Trophoblast cell (in vitro differentiated cells and primary cell): ENCODE measurements around the gene FAM167B.

Experiments
- DNase-seq, 2 donors: peaks; one replicate each; pipeline ENCODE4 v3.0.0-alpha.2; 2016
- H2AFZ ChIP-seq: 2 replicates; pipeline ENCODE4 v1.6.1; 2013; ENCODE audit warnings: low read length, moderate library complexity, mild to moderate bottlenecking; ENCODE audit not compliant: insufficient read depth, poor library complexity
- H2AK5ac ChIP-seq: 2 replicates; pipeline ENCODE4 v1.6.1; 2013; ENCODE audit warnings: mild to moderate bottlenecking, low read length
- H2BK120ac ChIP-seq: 2 replicates; pipeline ENCODE4 v1.6.1; 2013; ENCODE audit warnings: low read length, mild to moderate bottlenecking, moderate library complexity; ENCODE audit not compliant: insufficient read depth, poor library complexity
- H2BK12ac ChIP-seq: 2 replicates; pipeline ENCODE4 v1.6.1; 2013; ENCODE audit warnings: mild to moderate bottlenecking, low read length, moderate library complexity
- H2BK5ac ChIP-seq: 2 replicates; pipeline ENCODE4 v1.6.1; 2013; ENCODE audit warnings: low read length, low read depth, moderate library complexity, mild to moderate bottlenecking; ENCODE audit not compliant: poor library complexity
- H3K14ac ChIP-seq: 2 replicates; pipeline ENCODE4 v1.6.1; 2013; ENCODE audit warnings: mild to moderate bottlenecking, low read length
- H3K18ac ChIP-seq: 2 replicates; pipeline ENCODE4 v1.6.1; 2013; ENCODE audit warnings: mild to moderate bottlenecking, low read length
- H3K23ac ChIP-seq: 2 replicates; pipeline ENCODE4 v1.6.1; 2013; ENCODE audit warnings: low read length
- H3K27ac ChIP-seq: 2 replicates; pipeline ENCODE4 v1.5.1; 2013; ENCODE audit warnings: low read depth, mild to moderate bottlenecking, inconsistent platforms, low read length, moderate library complexity
- H3K27me3 ChIP-seq: 2 replicates; pipeline ENCODE4 v1.6.1; 2013; ENCODE audit warnings: inconsistent platforms, mild to moderate bottlenecking, low read length, moderate library complexity; ENCODE audit not compliant: insufficient read depth
- H3K36me3 ChIP-seq, 2 experiments: 1 replicate in 1 of 2; 2 replicates in 1 of 2; pipeline ENCODE4 v1.6.1; 2013; ENCODE audit warnings: low read length in 2 of 2, mild to moderate bottlenecking in 2 of 2, moderate library complexity in 1 of 2; ENCODE audit not compliant: insufficient read depth in 2 of 2, control insufficient read depth in 1 of 2
- H3K4ac ChIP-seq: 2 replicates; pipeline ENCODE4 v1.6.1; 2013; ENCODE audit warnings: low read depth, mild to moderate bottlenecking, low read length, moderate library complexity
- H3K4me1 ChIP-seq, 2 experiments: 1 replicate in 1 of 2; 2 replicates in 1 of 2; pipeline ENCODE4 v1.6.1; 2013; ENCODE audit warnings: low read length in 2 of 2, mild to moderate bottlenecking in 2 of 2, moderate library complexity in 1 of 2; ENCODE audit not compliant: insufficient read depth in 2 of 2, control insufficient read depth in 1 of 2
- H3K4me2 ChIP-seq: 2 replicates; pipeline ENCODE4 v1.6.1; 2013; ENCODE audit warnings: inconsistent platforms, mild to moderate bottlenecking, low read length, moderate library complexity
- H3K4me3 ChIP-seq: 2 replicates; pipeline ENCODE4 v1.5.1; 2013; ENCODE audit warnings: mild to moderate bottlenecking, low read depth, low read length, inconsistent platforms
- H3K79me1 ChIP-seq: one replicate; pipeline ENCODE4 v1.6.1; 2013; ENCODE audit warnings: low read length
- H3K79me2 ChIP-seq: 2 replicates; pipeline ENCODE4 v1.6.1; 2013; ENCODE audit warnings: low read length, mild to moderate bottlenecking; ENCODE audit not compliant: control insufficient read depth, insufficient read depth, poor library complexity
- H3K9ac ChIP-seq: 2 replicates; pipeline ENCODE4 v1.6.1; 2013; ENCODE audit warnings: mild to moderate bottlenecking, low read length
- H3K9me3 ChIP-seq: 2 replicates; pipeline ENCODE4 v1.6.1; 2013; ENCODE audit warnings: low read depth, mild to moderate bottlenecking, control low read depth, inconsistent platforms, low read length; ENCODE audit not compliant: insufficient read depth
- H4K12ac ChIP-seq: 2 replicates; pipeline ENCODE4 v1.6.1; 2013; ENCODE audit warnings: low read depth, mild to moderate bottlenecking, low read length, moderate library complexity
- H4K8ac ChIP-seq: 2 replicates; pipeline ENCODE4 v1.6.1; 2013; ENCODE audit warnings: low read depth, mild to moderate bottlenecking, low read length, moderate library complexity
- H4K91ac ChIP-seq: one replicate; pipeline ENCODE4 v1.6.1; 2013; ENCODE audit warnings: low read depth, mild to moderate bottlenecking, low read length, moderate library complexity
- WGBS: extraction: QIAGEN DNeasy Blood & Tissue Kit; methylation state at CpG from one replicate; pipeline ENCODE4 v1.1.7; 2013; ENCODE audit warnings: missing lambda C conversion rate; ENCODE audit not compliant: insufficient read length, insufficient coverage; ENCODE audit errors: extremely low coverage; 5-methylcytosine and 5-hydroxymethylcytosine counted together

FAM167B gene

GRCh38 chr1:32247452-32247851 is 430 bp downstream of the FAM167B start:
- WGBS, result no CpG with 5 or more reads among the region's 12 CpGs

GRCh38 chr1:32247983-32248889 is 1.2 kb downstream of the FAM167B start:
- Histone ChIP-seq H3K79me2 (no peaks in the 10 kb centered on the region), H3K4me2 (peak overlapping the region; percentile 61), H3K4ac (no peak overlapping the region), H3K27ac (no peak overlapping the region), H3K18ac (no peak overlapping the region), H2BK120ac (no peak overlapping the region), H2BK5ac (no peak overlapping the region), H3K9me3 (no peaks in the 10 kb centered on the region), H4K12ac (no peak overlapping the region), H3K79me1 (no peaks in the 10 kb centered on the region), H4K91ac (no peak overlapping the region), H2AFZ (no peak overlapping the region), H3K23ac (no peak overlapping the region), H3K36me3 (no peaks in the 10 kb centered on the region), H3K27me3 (no peaks in the 10 kb centered on the region), H4K8ac (no peak overlapping the region), H3K14ac (no peak overlapping the region), H2BK12ac (no peak overlapping the region), H3K4me1 (peaks cover 2% of the 10 kb centered on the region in 2 experiments), H2AK5ac (no peak overlapping the region), H3K4me3 (no peak overlapping the region), H3K9ac (no peak overlapping the region)
- peak; percentile 88 to 94 for DNase-seq
- no CpG with 5 or more reads among the region's 31 CpGs for WGBS

More at GRCh38 chr1:32247452-32247851, 430 bp downstream of the FAM167B start:
- Histone ChIP-seq H3K18ac (no peak overlapping the region), H2BK120ac (no peak overlapping the region), H3K4me1 (peaks cover 2 to 4% of the 10 kb centered on the region in 2 experiments), H4K91ac (no peak overlapping the region), H2BK5ac (no peak overlapping the region), H2AFZ (no peak overlapping the region), H3K79me2 (no peaks in the 10 kb centered on the region), H4K8ac (no peak overlapping the region), H4K12ac (no peak overlapping the region), H3K36me3 (no peaks in the 10 kb centered on the region), H3K4ac (no peak overlapping the region), H3K27ac (no peak overlapping the region), H3K4me3 (no peak overlapping the region), H3K9me3 (no peaks in the 10 kb centered on the region), H3K9ac (no peak overlapping the region), H2AK5ac (no peak overlapping the region), H3K27me3 (no peaks in the 10 kb centered on the region), H3K23ac (no peak overlapping the region), H2BK12ac (no peak overlapping the region), H3K79me1 (no peaks in the 10 kb centered on the region), H3K4me2 (no peak overlapping the region), H3K14ac (no peak overlapping the region)
- no peak for DNase-seq

GRCh38 chr1:32249831-32250525 is 3.0 kb downstream of the FAM167B start:
- Histone ChIP-seq H3K79me2 (no peaks in the 10 kb centered on the region), H2BK120ac (no peak overlapping the region), H3K79me1 (no peaks in the 10 kb centered on the region), H2BK5ac (no peak overlapping the region), H2AFZ (no peak overlapping the region), H2AK5ac (no peak overlapping the region), H3K27ac (no peak overlapping the region), H3K18ac (no peak overlapping the region), H3K36me3 (no peaks in the 10 kb centered on the region), H4K91ac (no peak overlapping the region), H3K4me2 (no peak overlapping the region), H3K23ac (no peak overlapping the region), H3K14ac (no peak overlapping the region), H3K4me1 (peaks cover 2% of the 10 kb centered on the region in 2 experiments), H3K27me3 (no peaks in the 10 kb centered on the region), H2BK12ac (no peak overlapping the region), H3K4me3 (no peak overlapping the region), H3K9me3 (no peaks in the 10 kb centered on the region), H4K12ac (no peak overlapping the region), H3K9ac (no peak overlapping the region), H3K4ac (no peak overlapping the region), H4K8ac (no peak overlapping the region)
- WGBS, result no CpG with 5 or more reads among the region's 9 CpGs
- DNase-seq, result no peak

- WGBS, result no CpG with 5 or more reads among the region's 25 CpGs
- no peak for DNase-seq
- Histone ChIP-seq H3K4ac (no peak within 1 kb of the TSS), H3K18ac (no peak within 1 kb of the TSS), H3K23ac (no peak within 1 kb of the TSS), H4K91ac (no peak within 1 kb of the TSS), H2BK12ac (no peak within 1 kb of the TSS), H2BK120ac (no peak within 1 kb of the TSS), H4K12ac (no peak within 1 kb of the TSS), H3K9me3 (no peaks in the 10 kb centered on the region), H3K36me3 (no peaks in the 10 kb centered on the region), H3K9ac (peak within 1 kb of the TSS; percentile 3), H2BK5ac (no peak within 1 kb of the TSS), H3K79me2 (no peaks in the 10 kb centered on the region), H3K27me3 (no peaks in the 10 kb centered on the region), H2AK5ac (no peak within 1 kb of the TSS), H4K8ac (no peak within 1 kb of the TSS), H3K79me1 (no peaks in the 10 kb centered on the region), H3K4me2 (no peak within 1 kb of the TSS), H3K4me3 (no peak within 1 kb of the TSS), H2AFZ (no peak within 1 kb of the TSS), H3K27ac (no peak within 1 kb of the TSS), H3K4me1 (peaks cover 2% of the 10 kb centered on the region in 2 experiments), H3K14ac (no peak within 1 kb of the TSS)
Measured at GRCh38 chr1:32250893-32251716, 4.1 kb downstream of the FAM167B start, which contains the start of gene LCK. Gene LCK, plus strand, starts transcription at chr1:32251265. Its CDS starts 23,065 bp downstream, at chr1:32274330.
